ENCODE data around the gene KLF6. TPM values are rescaled to one million over a fixed set of nuclear protein-coding genes. Genes with fewer than 3 reads are reported as not detected.

The KLF6 gene
- total RNA-seq, 1 donor from 2014 or later, result 273 TPM

DNA sequence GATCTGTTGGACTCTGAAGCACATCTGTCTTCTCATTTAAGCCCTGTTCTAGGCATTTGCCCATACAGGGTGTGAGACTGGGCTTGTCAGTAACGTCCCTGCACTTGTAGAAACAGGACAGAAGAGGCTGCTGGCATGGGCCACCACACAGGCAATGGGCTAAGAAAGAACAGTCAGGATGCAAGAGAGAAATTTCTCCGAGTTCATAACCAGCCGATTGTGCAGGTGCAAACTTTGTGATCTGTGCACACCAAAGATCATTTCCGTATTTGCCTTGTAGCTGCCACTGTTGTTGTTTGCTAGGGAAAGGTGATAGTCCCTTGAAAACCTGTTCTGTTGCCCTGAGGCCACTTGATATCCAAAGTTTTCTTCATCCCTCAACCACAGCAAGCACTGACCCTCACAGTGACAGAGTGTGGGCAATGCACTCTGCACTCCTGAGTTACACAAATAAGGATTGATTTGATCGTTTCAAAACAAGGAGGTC, 20.3 kb downstream of the KLF6 start:
- ATAC-seq (no peak), DNase-seq (ENCODE audit: low spot score) (no peak)
- intact Hi-C loops (cut with DNase I), result no loop called here

DNA sequence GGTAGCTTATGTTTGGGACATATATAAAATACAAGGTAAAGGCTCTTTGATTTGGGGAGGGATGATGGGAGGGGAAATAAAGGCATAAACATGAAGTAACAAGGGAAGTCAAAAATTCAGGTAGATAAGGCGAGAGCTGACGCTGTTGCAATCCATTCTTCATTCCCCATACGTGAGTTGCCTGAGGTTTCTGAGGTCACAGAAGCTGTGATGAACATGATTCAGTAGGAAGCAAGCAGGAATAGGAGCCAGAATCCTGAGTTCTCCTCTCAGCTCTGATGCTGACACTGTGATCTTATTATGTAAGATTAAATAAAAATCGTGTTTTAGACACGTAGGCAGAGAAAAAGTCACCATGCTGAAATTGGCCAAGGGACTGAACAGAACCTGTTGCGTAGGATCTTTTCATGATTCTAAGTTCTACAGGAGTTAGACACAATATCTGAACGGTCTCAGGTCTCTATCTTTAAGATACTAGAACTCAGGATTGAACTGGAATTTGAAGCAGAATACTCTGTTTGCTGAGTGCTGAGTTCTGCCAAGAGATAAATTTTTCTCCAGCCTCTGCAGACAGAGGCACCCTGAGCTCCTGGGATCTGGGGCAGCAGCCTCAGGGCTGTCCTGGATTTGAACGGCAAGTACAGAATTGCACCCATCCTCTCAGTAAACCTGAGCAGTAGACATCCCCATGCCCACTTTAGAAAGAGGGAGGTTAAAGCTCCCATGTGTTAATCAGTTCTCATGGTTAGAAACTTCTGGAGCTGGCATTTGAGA, 21.0 kb downstream of the KLF6 start:
- ATAC-seq, result no peak
- intact Hi-C loops (cut with DNase I), result no loop called here

DNA sequence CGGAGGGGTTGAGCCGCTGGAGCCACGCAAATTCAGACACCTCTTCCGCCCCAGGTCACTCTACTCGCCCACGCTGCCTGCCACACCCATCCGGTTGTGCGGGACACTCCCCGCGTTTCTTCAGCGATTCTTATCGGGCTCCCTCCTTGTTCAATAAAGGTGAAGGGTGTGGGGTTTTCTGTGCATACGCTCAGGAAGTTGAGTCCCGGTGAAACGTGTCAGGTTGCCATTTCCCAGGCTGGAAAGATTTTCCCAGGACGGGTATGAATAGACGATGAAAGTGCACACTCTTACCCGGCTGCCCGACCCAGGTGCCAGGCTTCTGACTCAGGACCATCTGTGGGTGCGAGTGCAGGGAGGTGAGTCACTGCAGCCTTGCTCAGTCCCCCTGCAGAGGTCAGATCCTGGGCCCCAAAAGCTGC, 22.0 kb downstream of the KLF6 start:
- DNase-seq (ENCODE audit: low spot score) (no peak), ATAC-seq (no peak)
- intact Hi-C loops (cut with DNase I), result no loop called here

More for the DNA sequence above, 21.0 kb downstream of the KLF6 start:
- no peak for DNase-seq (ENCODE audit: low spot score)

DNA sequence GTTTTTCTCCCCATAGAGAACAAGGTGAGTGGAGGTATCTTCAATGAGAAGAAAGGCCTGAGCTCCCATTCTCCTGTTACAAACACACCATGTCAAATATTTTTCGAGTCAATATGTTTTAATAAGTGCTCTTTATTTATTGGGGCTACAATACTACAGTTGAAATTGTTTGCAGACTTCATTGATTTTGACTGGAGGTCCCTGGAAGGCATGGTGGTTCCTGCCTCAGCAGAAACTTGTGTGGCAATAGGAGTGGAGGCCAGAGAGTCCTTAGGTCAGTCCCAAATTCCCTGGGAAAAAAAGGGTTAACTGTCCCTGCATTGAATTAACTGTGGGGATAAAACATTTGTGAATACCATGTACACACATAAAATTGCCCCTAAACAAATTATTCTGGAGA, 22.7 kb downstream of the KLF6 start:
- intact Hi-C loops (cut with DNase I), result no loop called here
- DNase-seq (ENCODE audit: low spot score) (no peak), ATAC-seq (no peak)

DNA sequence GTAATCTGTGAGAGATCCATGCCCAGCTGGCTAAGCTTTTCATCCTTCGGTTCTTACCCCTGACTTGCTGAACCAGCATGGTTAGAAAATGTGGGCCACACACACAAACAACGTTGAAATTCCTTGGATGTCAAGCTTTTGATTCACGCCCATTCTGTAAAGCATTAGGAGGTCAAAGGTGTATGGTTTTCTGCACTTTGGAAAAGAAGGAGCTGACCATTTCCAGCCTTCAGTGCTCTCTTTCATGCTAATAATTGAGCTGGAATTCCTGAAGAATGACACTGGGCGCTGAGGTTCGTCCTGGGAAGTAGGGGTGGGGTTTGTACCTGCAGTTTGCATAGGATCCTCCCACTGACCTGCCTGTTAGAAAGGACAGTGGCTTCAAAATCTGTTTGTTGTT, 23.1 kb downstream of the KLF6 start:
- intact Hi-C loops (cut with DNase I), result no loop called here

DNA sequence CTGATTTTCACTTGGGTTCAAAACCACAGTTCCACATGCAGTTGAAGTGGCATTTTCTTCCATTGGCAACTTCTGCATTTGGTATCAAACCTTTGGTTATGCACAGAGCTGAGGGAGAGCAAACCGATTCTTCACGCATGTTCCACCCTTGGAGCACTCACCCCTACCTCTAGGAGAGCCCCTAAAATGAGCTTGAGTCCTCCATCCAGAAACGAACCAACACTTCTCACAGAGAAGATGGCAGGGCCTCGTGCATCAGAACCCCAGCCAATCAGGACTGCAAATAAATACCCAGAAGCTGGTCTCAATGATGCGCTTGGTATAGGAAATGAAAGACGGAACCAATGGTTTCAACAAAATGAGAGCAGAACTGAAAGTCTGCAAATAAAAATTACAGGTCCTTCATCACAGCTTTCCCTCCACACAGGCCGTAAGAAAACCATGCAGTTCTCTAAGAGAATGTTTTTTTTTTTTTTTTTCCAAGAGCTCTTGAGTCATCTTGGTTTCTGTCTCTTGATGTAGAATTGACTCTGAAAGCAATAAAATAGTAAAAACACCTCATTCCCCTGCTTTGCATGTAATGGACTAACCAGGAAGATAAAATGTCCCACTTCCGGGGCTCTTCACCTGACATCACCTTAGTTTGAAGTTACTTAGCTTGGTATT, 23.9 kb downstream of the KLF6 start:
- DNase-seq (ENCODE audit: low spot score), result no peak
- intact Hi-C loops (cut with DNase I), result no loop called here
- peak; percentile 8 for ATAC-seq

More for the DNA sequence above, 23.1 kb downstream of the KLF6 start:
- no peak for DNase-seq (ENCODE audit: low spot score)
- ATAC-seq, result no peak

DNA sequence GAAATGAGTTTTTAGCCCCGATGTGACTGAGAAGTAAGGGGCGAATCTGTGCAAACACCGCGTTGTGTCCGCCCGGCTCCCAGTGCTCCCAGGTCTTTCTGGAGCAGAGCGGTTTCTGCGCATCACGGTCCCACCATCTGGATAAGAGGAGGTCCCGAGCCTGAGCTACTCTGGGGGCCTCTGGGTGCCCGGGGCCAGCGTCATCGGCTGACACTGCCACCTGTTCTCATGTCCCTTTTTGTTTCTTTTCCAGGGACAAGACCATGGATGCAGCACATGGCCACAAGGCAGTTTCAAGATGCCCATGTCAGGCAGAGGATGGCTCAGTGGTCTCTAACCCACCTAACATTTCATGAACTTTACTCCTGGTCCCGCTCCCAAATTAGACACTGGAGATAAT, 24.9 kb downstream of the KLF6 start:
- intact Hi-C loops (cut with DNase I), result no loop called here
- ATAC-seq, result no peak
- no peak for DNase-seq (ENCODE audit: low spot score)

DNA sequence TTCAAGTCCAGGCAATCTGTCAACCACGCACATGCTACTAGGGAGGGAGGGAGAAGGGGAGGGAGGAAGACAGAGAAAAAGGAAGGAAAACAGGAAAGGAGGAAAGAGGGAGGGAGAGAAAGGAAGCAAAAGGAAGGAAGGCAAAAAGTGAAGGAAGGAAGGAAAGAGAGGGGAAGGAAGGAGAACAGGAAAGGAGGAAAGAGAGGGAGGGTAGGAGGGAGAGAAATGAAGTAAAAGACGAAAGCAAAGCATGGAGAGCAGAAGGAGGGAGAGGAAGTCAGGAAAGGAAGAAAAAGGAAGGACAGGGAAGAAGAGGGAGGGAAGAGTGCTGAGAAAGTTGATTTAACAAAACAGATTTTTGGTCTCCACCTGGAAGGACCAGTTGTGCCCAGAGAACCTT, 25.6 kb downstream of the KLF6 start:
- intact Hi-C loops (cut with DNase I), result no loop called here
- DNase-seq (ENCODE audit: low spot score), result no peak
- ATAC-seq, result no peak

DNA sequence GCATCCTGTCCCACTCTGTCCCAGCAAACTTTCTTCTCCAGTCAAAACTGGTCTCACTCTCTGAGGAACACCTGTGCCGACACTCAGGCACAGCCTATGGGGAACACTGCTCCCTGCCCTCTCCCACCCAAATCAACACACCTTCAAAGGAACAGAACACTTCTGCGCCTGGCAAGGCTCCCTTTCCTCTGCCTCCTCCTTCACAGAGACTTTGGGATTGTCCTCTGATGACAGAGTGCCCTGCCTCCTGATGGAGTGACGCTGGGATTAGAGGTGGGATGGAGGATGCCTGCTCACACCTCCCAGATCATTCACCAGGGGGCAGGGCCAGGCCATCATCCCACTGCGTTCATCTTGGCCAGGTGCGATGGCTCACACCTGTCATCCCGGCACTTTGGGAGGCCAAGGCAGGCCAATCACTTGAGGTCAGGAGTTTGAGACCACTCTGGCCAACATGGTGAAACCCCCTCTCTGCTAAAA, 26.5 kb downstream of the KLF6 start:
- intact Hi-C loops (cut with DNase I), result no loop called here
- DNase-seq (ENCODE audit: low spot score), result no peak
- ATAC-seq, result no peak

DNA sequence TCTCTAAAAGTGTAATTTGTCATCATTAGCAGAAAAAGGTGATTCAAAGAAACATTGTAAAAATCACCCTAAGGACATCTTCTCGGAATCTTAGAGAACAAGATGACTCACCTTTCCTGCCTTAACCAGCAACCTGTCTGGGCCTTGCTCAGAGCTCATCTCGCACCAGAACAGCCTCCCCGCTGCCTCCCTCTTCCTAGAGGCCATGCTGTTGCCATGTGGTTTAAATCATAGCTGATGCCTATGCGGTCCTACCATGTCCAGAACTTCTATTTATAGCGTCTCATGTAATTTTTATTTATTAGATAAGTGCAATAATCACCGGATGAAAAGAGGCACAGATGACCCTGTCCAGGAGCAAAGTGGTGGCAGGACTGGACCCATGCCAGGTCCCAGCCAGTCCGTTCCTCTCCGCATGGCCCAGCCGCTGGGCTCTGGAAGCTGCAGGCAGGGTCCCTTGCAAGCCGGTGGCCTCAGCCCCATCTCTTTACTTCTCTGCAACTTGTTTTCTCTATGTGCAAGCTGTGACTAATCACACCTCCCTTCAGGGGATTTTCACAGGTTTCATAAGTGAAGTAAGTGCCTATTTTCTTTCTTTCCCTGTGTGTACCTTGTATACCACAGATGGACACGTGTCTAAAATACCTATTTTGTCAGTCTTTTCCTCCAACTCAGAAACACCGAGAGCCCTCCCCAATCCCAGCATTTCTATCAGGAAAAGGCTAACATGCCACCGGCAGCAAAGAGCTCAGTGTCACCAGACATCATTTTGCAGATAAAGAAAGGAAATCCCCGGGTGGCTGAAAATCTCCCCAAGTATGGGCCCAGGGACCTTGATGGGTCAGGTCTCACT, 27.1 kb downstream of the KLF6 start:
- intact Hi-C loops (cut with DNase I), result no loop called here
- no peak for DNase-seq (ENCODE audit: low spot score)
- ATAC-seq, result no peak

DNA sequence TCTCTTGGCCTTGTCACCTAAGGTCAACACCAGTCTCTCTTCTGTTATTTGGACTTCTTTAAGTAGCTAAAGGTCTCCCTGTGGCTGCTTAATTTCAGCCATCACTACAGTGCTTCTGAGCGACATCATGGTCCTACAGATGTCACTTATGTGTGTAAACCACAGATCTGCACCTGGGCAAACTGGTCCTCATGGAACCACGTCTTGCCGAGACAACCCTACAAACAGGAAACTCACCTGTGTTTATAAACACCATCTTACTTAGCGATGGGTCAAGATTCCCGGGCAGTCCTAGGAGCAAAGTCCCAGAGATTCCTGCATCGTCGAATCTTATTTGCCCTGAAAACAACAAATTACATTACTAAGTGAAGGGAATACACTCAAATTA, 27.8 kb downstream of the KLF6 start:
- DNase-seq (ENCODE audit: low spot score), result no peak
- ATAC-seq, result no peak
- intact Hi-C loops (cut with DNase I), result no loop called here

DNA sequence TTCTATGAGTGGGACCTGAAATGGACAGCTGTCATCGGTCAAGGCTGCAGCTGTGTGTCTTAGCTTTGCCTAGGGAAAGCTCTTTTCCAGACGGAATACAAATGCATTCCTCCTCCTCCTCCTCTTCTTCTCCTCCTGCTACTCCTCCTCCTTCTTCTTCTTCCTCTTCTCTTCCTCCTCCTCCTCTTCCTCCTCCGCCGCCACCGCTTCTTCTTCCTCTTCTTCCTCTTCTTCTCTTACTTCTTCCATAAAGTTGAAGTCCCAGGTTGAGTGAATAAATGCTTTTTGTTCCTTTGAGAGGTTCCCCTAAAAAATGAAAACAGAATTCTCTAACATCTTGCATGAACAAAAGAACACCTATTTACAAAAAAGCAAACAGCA, 28.7 kb downstream of the KLF6 start:
- ATAC-seq, result no peak
- DNase-seq (ENCODE audit: low spot score), result no peak
- intact Hi-C loops (cut with DNase I), result no loop called here

DNA sequence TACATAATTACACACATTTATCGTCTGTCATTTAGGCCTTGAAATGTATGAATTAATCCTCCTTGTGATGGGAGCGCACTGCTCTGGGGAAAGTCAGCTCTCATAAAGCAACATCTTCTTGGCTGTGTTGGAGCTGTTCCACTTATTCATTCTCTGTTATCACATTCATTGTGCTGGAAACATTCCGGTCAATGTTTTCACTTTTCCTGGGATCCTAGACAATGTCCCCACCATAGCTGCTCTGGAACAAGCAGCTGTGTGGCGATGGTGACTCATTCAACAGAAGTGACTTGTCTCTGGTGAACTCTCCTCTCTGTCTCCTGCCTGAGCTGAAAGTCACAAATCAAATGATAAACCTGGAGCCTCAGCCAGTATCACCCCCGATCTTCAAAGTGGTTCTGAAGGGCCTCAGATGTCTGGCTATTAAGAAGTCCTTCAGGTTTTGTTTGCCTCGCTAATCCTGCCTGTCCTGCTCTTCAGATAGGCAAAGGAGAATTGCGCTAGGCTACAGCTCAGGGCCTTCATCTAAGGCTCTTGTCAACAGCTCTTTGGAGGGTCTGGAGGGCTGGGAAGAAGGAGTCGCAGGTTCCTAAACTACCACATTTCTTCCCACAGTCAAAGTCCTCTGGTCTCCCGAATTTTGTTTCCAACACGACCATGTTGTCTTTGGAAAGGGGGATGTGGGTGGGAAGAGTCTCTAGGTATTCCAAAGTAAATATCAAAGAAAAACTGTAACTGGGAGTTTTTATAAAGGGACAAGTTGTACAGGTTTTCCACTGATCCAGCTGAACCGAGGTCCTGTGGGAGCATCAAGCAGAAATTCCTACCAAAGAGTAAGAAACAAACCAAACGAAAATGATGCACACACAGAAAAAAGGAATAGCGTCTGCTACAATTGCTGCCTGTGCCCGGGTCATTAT, 29.3 kb downstream of the KLF6 start:
- no peak for DNase-seq (ENCODE audit: low spot score)
- ATAC-seq, result peak; percentile 92
- intact Hi-C loops (cut with DNase I), result no loop called here

DNA sequence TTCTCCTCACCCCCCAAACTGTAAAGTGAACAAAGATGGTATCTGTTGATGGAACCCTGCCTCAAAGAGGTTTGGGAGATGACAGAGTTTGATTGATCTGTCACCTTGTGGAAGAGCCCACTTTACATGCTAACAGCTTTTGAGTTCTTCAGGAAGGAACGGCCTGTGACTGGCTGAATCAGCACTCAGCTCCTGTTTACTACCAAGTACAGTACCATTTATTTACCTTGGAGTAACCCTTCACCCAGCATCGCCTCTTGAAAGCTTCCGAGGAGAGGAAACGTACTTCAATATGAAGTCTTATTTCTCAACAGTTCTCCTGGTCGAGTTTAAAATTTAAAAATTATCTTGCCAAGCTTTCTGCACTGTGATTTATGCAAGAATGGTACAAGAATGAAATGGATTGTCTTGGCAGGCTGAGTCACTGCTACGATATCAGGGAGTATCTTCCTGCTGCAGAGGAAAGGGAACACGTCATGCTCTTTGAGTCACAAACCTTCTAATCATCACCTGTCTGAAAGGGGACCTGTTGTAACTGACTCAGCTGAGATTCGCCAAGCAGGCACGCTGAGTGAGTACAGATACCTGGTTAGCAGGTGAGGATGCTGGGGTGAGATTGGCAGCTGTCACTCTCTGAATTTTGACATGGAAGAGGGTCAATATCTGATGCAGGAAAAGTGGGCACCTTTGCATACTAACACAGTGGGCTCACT, 30.1 kb downstream of the KLF6 start:
- DNase-seq (ENCODE audit: low spot score) (no peak), ATAC-seq (peak; percentile 78)
- intact Hi-C loops (cut with DNase I), result no loop called here

DNA sequence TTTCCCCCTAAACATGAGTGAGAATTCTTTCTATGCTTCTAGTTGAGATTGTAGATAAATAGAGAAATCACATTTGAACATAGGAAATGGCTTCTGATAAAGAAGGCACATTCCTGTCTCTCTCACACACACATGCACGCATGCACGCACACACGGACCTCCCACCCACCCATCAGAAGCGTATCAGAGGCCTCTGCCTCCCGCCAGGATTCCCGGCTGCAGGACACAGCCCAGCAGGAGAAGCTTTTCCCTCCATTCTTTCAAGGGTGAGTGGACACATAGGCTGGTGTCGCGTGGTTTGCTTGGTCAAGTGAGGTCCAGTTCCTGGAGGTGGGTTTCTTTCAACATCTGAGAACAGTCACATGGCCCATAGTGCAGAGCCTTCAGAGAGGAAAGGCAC, 34.2 kb downstream of the KLF6 start:
- DNase-seq (ENCODE audit: low spot score), result no peak
- intact Hi-C loops (cut with DNase I), result no loop called here

DNA sequence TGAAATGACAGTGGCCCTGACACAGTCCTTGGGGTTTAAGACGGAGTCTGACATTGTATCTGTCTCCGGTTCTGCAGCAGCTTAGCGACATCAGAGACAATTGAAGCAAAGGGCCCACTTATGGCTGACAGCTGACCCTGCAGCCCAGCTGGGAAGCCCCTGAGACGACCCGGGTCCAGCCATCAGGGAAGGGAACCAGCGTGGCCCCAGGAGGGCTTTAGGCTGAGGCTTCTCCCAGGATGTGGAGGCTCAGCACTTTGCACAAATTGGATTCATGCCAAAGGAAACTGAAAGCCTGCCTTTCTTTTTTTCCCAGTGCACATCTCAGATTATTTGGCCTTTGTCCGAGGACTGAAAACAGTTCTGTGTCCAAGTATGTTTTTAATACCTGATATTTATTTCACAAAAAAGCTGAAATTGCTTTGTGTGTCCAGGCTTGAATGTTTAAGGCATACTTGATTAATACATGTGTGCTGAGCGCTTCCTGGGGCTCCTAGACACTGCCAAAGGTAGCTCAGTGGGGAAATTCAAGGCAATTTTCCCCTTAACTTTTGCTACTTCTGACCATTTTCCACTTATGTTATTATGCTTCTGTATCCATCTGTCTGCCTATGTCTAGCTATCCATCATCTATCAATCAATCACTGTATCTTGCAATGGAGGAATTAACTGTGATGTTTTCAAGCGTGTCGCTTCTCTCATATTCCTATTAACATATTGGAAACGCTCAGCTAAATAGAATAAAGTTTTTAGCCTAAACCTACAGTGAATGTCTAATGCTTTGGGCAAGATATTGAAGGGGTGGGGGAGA, 34.8 kb downstream of the KLF6 start:
- intact Hi-C loops (cut with DNase I), result no loop called here
- DNase-seq (ENCODE audit: low spot score) (no peak), ATAC-seq (peak; percentile 62)

More for the DNA sequence above, 34.2 kb downstream of the KLF6 start:
- ATAC-seq, result no peak

DNA sequence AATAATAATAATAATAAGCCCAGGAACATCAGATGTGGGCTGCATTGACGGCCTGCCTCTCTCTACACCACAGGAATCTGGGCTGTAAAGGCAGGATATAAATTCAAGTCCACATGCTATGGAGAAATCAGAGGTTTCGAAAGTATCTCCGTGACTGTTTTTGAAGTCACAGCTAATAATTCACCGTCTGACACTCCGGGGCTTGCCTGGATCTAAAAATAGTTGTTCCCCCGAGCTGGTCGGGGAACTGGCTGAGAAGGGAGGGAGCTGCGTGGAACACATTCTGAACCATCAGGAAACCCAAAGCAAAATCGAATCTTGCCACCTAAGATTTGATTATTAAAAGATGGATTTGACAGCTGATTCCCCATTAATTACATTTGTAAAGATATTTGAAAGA, 35.4 kb downstream of the KLF6 start:
- DNase-seq (ENCODE audit: low spot score) (no peak), ATAC-seq (peak; percentile 83)
- intact Hi-C loops (cut with DNase I), result no loop called here
